Coronary artery (tissue), 2 donors: ENCODE measurements around the gene MYCBPAP.

Experiments used
- DNase-seq: peaks from one replicate; pipeline ENCODE4 v3.0.0-alpha.2; 2017; ENCODE audit warnings: low spot score
- H3K27ac ChIP-seq, 2 donors: fragments of 200-600 bp; sonication (generic); one replicate each; pipeline ENCODE4 v1.5.1; 2016 to 2019
- H3K4me3 ChIP-seq: fragments of 200-600 bp; sonication (generic); 2 replicates; pipeline ENCODE4 v1.5.1; 2016; ENCODE audit warnings: mild to moderate bottlenecking, moderate library complexity
- CTCF ChIP-seq: fragments of 200-600 bp; sonication (generic); IDR thresholded peaks from one replicate; pipeline ENCODE4 v1.5.1; 2019; ENCODE audit warnings: antibody characterized with exemption

Gene MYCBPAP

GRCh38 chr17:50501054-50501453 is 7.2 kb upstream of the MYCBPAP start:
- no peak for TF ChIP-seq CTCF
- Histone ChIP-seq H3K4me3 (no peak overlapping the region), H3K27ac (no peak overlapping the region)
- no peak for DNase-seq

- TF ChIP-seq CTCF, result no peak
- DNase-seq, result no peak
- Histone ChIP-seq H3K4me3 (no peak overlapping the region), H3K27ac (no peak overlapping the region)
Observed at GRCh38 chr17:50502301-50502990, 5.8 kb upstream of the MYCBPAP start.

GRCh38 chr17:50505591-50506130 is 2.6 kb upstream of the MYCBPAP start:
- Histone ChIP-seq H3K4me3 (no peak overlapping the region), H3K27ac (no peak overlapping the region)
- TF ChIP-seq CTCF, result no peak
- DNase-seq, result no peak

- DNase-seq, result no peak
- Histone ChIP-seq H3K4me3 (no peak overlapping the region), H3K27ac (no peak overlapping the region)
- no peak for TF ChIP-seq CTCF
Observed at GRCh38 chr17:50506298-50506697, 1.9 kb upstream of the MYCBPAP start.

GRCh38 chr17:50508573-50509460 is 578 bp downstream of the MYCBPAP start:
- H3K4me3 ChIP-seq, result peak overlapping the region; percentile 92
- DNase-seq, result peak; percentile 72
- peak overlapping the region; percentile 72 to 86 for H3K27ac ChIP-seq
- TF ChIP-seq CTCF, result no peak

GRCh38 chr17:50511058-50511457 is 2.8 kb downstream of the MYCBPAP start:
- no peak overlapping the region for H3K27ac ChIP-seq
- no peak for TF ChIP-seq CTCF
- H3K4me3 ChIP-seq, result no peak overlapping the region
- DNase-seq, result no peak
